ENCODE data around the gene NEURL2. TPM values are rescaled to one million over a fixed set of nuclear protein-coding genes. Genes with fewer than 3 reads are reported as not detected.

Gene NEURL2
- total RNA-seq, 1 donor from 2014 or later = 3.5 TPM

- Mint-ChIP-seq H3K36me3 (ENCODE audit: unreplicated experiment) (no peaks in the 10 kb centered on the region), H3K27ac (ENCODE audit: unreplicated experiment) (no peak overlapping the region), H3K4me3 (ENCODE audit: unreplicated experiment) (no peak overlapping the region), H3K27me3 (ENCODE audit: unreplicated experiment) (peaks cover 11% of the 10 kb centered on the region), H3K4me1 (ENCODE audit: low read depth, unreplicated experiment) (peaks cover 8% of the 10 kb centered on the region), H3K9me3 (ENCODE audit: unreplicated experiment) (peaks cover 3% of the 10 kb centered on the region)
- no peak for DNase-seq
- no peak for TF ChIP-seq CTCF (IDR thresholded peaks at IDR 0.05; ENCODE audit: partially characterized antibody, unreplicated experiment)
Measured at GRCh38 chr20:45897289-45897688, 6.3 kb upstream of the NEURL2 start.

DNA sequence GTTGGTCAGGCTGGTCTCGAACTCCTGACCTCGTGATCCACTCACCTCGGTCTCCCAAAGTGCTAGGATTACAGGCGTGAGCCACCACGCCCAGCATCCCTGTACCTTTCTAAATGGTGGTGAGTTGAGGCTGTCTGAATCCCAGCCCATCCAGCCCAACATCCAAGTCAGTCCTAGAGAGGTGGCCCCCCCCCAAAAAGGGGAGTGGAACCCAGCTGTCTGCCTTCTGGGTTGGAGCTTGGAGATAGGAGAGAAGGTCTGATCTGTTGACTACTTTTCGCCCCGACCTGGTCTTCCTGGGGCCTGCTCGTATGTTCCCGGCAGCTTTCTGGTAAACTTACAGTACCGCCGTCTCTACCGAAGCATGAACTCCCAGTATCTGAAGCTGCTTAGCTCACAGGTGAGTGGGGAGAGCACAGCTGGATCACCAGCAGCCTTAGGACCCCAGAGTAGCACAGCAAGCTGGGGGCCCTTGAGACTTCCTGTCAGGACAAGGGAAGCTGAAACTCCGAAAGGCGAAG lies 5.7 kb upstream of the NEURL2 start:
- DNase-seq = no peak
- H3K4me1 Mint-ChIP-seq (ENCODE audit: low read depth, unreplicated experiment) = peaks cover 8% of the 10 kb centered on the region
- H3K9me3 Mint-ChIP-seq (ENCODE audit: unreplicated experiment) = peaks cover 7% of the 10 kb centered on the region
- no peaks in the 10 kb centered on the region for H3K36me3 Mint-ChIP-seq (ENCODE audit: unreplicated experiment)
- TF ChIP-seq CTCF (IDR thresholded peaks at IDR 0.05; ENCODE audit: partially characterized antibody, unreplicated experiment) = no peak
- H3K27ac Mint-ChIP-seq (ENCODE audit: unreplicated experiment) = no peak overlapping the region
- H3K4me3 Mint-ChIP-seq (ENCODE audit: unreplicated experiment) = no peak overlapping the region
- peaks cover 13% of the 10 kb centered on the region for H3K27me3 Mint-ChIP-seq (ENCODE audit: unreplicated experiment)

GRCh38 chr20:45894797-45895196 lies 3.8 kb upstream of the NEURL2 start:
- Mint-ChIP-seq H3K27me3 (ENCODE audit: unreplicated experiment) (peaks cover 17% of the 10 kb centered on the region), H3K4me3 (ENCODE audit: unreplicated experiment) (no peak overlapping the region), H3K36me3 (ENCODE audit: unreplicated experiment) (no peaks in the 10 kb centered on the region), H3K27ac (ENCODE audit: unreplicated experiment) (no peak overlapping the region), H3K9me3 (ENCODE audit: unreplicated experiment) (peaks cover 11% of the 10 kb centered on the region), H3K4me1 (ENCODE audit: low read depth, unreplicated experiment) (peaks cover 8% of the 10 kb centered on the region)
- TF ChIP-seq CTCF (IDR thresholded peaks at IDR 0.05; ENCODE audit: partially characterized antibody, unreplicated experiment) = no peak
- DNase-seq = no peak

DNA sequence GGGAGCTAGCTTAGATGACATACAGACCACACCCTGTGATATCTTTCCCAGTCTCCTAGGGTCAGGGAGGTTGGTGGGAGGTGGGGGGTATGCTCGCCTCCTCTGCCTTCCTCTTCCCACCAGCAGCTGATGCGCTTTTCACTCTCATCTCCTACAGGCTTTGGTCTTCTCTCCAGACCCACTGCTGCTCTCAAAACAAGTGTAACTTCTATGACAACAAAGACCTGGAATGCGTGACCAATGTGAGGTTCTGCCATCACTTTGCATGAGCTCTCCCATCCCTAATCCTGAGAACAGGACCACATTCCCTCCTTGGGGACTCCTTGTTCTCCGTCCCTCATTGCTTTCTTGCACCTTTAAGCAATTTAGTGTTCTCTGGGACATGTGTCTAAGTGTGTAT lies 2.8 kb upstream of the NEURL2 start:
- Mint-ChIP-seq H3K9me3 (ENCODE audit: unreplicated experiment) (peaks cover 11% of the 10 kb centered on the region), H3K27ac (ENCODE audit: unreplicated experiment) (no peak overlapping the region), H3K4me3 (ENCODE audit: unreplicated experiment) (peak overlapping the region; percentile 28), H3K36me3 (ENCODE audit: unreplicated experiment) (no peaks in the 10 kb centered on the region), H3K4me1 (ENCODE audit: low read depth, unreplicated experiment) (peaks cover 6% of the 10 kb centered on the region), H3K27me3 (ENCODE audit: unreplicated experiment) (peaks cover 14% of the 10 kb centered on the region)
- DNase-seq = no peak
- no peak for TF ChIP-seq CTCF (IDR thresholded peaks at IDR 0.05; ENCODE audit: partially characterized antibody, unreplicated experiment)

GRCh38 chr20:45892828-45893500 lies 2.0 kb upstream of the NEURL2 start:
- H3K36me3 Mint-ChIP-seq (ENCODE audit: unreplicated experiment) = no peaks in the 10 kb centered on the region
- H3K27ac Mint-ChIP-seq (ENCODE audit: unreplicated experiment) = no peak overlapping the region
- no peak for TF ChIP-seq CTCF (IDR thresholded peaks at IDR 0.05; ENCODE audit: partially characterized antibody, unreplicated experiment)
- peaks cover 11% of the 10 kb centered on the region for H3K9me3 Mint-ChIP-seq (ENCODE audit: unreplicated experiment)
- H3K4me3 Mint-ChIP-seq (ENCODE audit: unreplicated experiment) = peak overlapping the region; percentile 78
- H3K4me1 Mint-ChIP-seq (ENCODE audit: low read depth, unreplicated experiment) = peaks cover 6% of the 10 kb centered on the region
- H3K27me3 Mint-ChIP-seq (ENCODE audit: unreplicated experiment) = peaks cover 13% of the 10 kb centered on the region
- DNase-seq = no peak
